Cardiac muscle cell (in vitro differentiated cells and primary cell): ENCODE measurements around the gene PPP1R10. TPM values are rescaled to one million over a fixed set of nuclear protein-coding genes. Genes with fewer than 3 reads are reported as not detected.
A peak's percentile ranks its signal among the peaks of the same experiment; 100 is the strongest.

ENCODE experiments used
- DNase-seq, 2 donors: peaks; one replicate each; pipeline versions ENCODE4 v3.0.0 to v3.0.0-alpha.2; 2010 to 2017; ENCODE audit warnings: low read depth in 1 of 2, low spot score in 1 of 2
- H3K27ac ChIP-seq: fragments of 200-600 bp; sonication (generic); 2 replicates; pipeline ENCODE4 v1.5.1; 2016
- H3K27me3 ChIP-seq: fragments of 200-600 bp; sonication (generic); 2 replicates; pipeline ENCODE4 v1.6.0; 2016; ENCODE audit warnings: control low read depth
- H3K36me3 ChIP-seq: fragments of 200-600 bp; sonication (generic); 2 replicates; pipeline ENCODE4 v1.5.1; 2016; ENCODE audit warnings: control low read depth
- H3K4me1 ChIP-seq: fragments of 200-600 bp; sonication (generic); 2 replicates; pipeline ENCODE4 v1.8.1; 2017; ENCODE audit warnings: low read depth, mild to moderate bottlenecking, mixed run types
- H3K4me3 ChIP-seq: fragments of 200-600 bp; sonication (generic); 2 replicates; pipeline ENCODE4 v1.5.1; 2016; ENCODE audit warnings: mild to moderate bottlenecking
- H3K9me3 ChIP-seq: fragments of 200-600 bp; sonication (generic); 2 replicates; pipeline ENCODE4 v1.5.1; 2017; ENCODE audit warnings: low read depth, mild to moderate bottlenecking, control low read depth
- CTCF ChIP-seq: IDR thresholded peaks from 2 replicates; pipeline ENCODE4 v1.5.1; 2012; ENCODE audit warnings: low read depth, mild to moderate bottlenecking, low read length
- polyA plus RNA-seq: library from polyadenylated mRNA; unstranded; fragments of >200 nt; fragmentation: Nextera tagmentation; extraction: Ambion mirVana; gene quantifications from 2 replicates; pipeline ENCODE4 v1.2.1, GENCODE V29; 2016
- total RNA-seq: library from RNA; depleted of rRNA; stranded (reverse); fragments of >200 nt; gene quantifications from 2 replicates; pipeline ENCODE4 v1.2.3, GENCODE V29; 2016

The PPP1R10 gene
- total and polyA plus RNA-seq, 2 experiments from 2014 or later: 42.4 to 65.6 TPM

GRCh38 chr6:30615958-30616810, 859 bp downstream of the PPP1R10 start:
- no peaks in the 10 kb centered on the region for H3K27me3 ChIP-seq
- DNase-seq: peak; percentile 24 to 56
- H3K9me3 ChIP-seq: no peaks in the 10 kb centered on the region
- peak overlapping the region; percentile 99 for H3K27ac ChIP-seq
- no peak for TF ChIP-seq CTCF
- H3K4me1 ChIP-seq: peaks cover 21% of the 10 kb centered on the region
- H3K4me3 ChIP-seq: peak overlapping the region; percentile 83
- H3K36me3 ChIP-seq: peaks cover 17% of the 10 kb centered on the region

- Histone ChIP-seq H3K9me3 (no peaks in the 10 kb centered on the region), H3K27ac (peak overlapping the region; percentile 99), H3K27me3 (no peaks in the 10 kb centered on the region), H3K4me1 (peaks cover 21% of the 10 kb centered on the region), H3K4me3 (peak overlapping the region; percentile 83), H3K36me3 (peaks cover 15% of the 10 kb centered on the region)
- TF ChIP-seq CTCF: no peak
- DNase-seq: peak; percentile 79 to 96
Observed at GRCh38 chr6:30615219-30615957, 1.7 kb downstream of the PPP1R10 start.

GRCh38 chr6:30614843-30615218, 2.2 kb downstream of the PPP1R10 start:
- H3K9me3 ChIP-seq: no peaks in the 10 kb centered on the region
- H3K4me1 ChIP-seq: peaks cover 21% of the 10 kb centered on the region
- peaks cover 14% of the 10 kb centered on the region for H3K36me3 ChIP-seq
- H3K27me3 ChIP-seq: no peaks in the 10 kb centered on the region
- H3K4me3 ChIP-seq: peak overlapping the region; percentile 83
- peak overlapping the region; percentile 99 for H3K27ac ChIP-seq
- no peak for TF ChIP-seq CTCF
- DNase-seq: peak; percentile 93 to 99

GRCh38 chr6:30614044-30614842, 2.8 kb downstream of the PPP1R10 start:
- peaks cover 10% of the 10 kb centered on the region for H3K36me3 ChIP-seq
- no peaks in the 10 kb centered on the region for H3K27me3 ChIP-seq
- peak overlapping the region; percentile 83 for H3K4me3 ChIP-seq
- TF ChIP-seq CTCF: no peak
- H3K9me3 ChIP-seq: no peaks in the 10 kb centered on the region
- peak overlapping the region; percentile 99 for H3K27ac ChIP-seq
- peak in 1 of 2 donors; percentile 37 for DNase-seq
- peaks cover 21% of the 10 kb centered on the region for H3K4me1 ChIP-seq
